IMR-90 (cell line): Measurements from ENCODE around the gene FNDC7. TPM values are rescaled to one million over a fixed set of nuclear protein-coding genes. Genes with fewer than 3 reads are reported as not detected.

Source experiments
- ATAC-seq: fragments of 200-7000 bp; cut with Tn5 transposase; 2 replicates; pipeline ENCODE4 v1.9.1; 2020; ENCODE audit warnings: low read depth, mild to moderate bottlenecking, moderate library complexity
- BruUV-seq: library from RNA; stranded (reverse); fragments of 400-500 nt; replicated peaks from 2 replicates; lab custom pipeline; 2021; lab: Mats Ljungman, UMichigan
- CTCF ChIA-PET: fragments of 300-600 bp; formaldehyde crosslinking; extraction: SDS; loops from one replicate; lab custom pipeline; 2021; ENCODE audit warnings: antibody characterized with exemption; lab: Yijun Ruan, JAX
- POLR2A ChIA-PET: fragments of 300-600 bp; sonication (Branson Sonifier 250); formaldehyde crosslinking; loops from one replicate; lab custom pipeline; 2022; ENCODE audit warnings: antibody characterized with exemption; ENCODE audit not compliant: unreplicated experiment; lab: Charles Lee
- DNase-seq: peaks from one replicate; pipeline ENCODE4 v3.0.0; 2013
- H2AFZ ChIP-seq: replicated peaks from 2 replicates; pipeline ENCODE3; 2013; ENCODE audit warnings: low read length, mild to moderate bottlenecking; ENCODE audit not compliant: poor library complexity
- H2AK5ac ChIP-seq: 2 replicates; pipeline ENCODE4 v1.6.1; 2013; ENCODE audit warnings: low read depth, low read length, inconsistent platforms
- H2AK9ac ChIP-seq: replicated peaks from 2 replicates; pipeline ENCODE3; 2013; ENCODE audit warnings: mild to moderate bottlenecking, low read depth, low read length, moderate library complexity; ENCODE audit not compliant: poor library complexity
- H2BK120ac ChIP-seq: 2 replicates; pipeline ENCODE4 v1.6.1; 2013; ENCODE audit warnings: low read depth, low read length, inconsistent platforms
- H2BK15ac ChIP-seq: 3 replicates; pipeline ENCODE4 v1.6.1; 2013; ENCODE audit warnings: low read depth, low read length, inconsistent platforms
- H2BK20ac ChIP-seq: 2 replicates; pipeline ENCODE4 v1.6.1; 2013; ENCODE audit warnings: low read depth, mild to moderate bottlenecking, inconsistent platforms, low read length, moderate library complexity
- H2BK5ac ChIP-seq: 2 replicates; pipeline ENCODE4 v1.6.1; 2013; ENCODE audit warnings: mild to moderate bottlenecking, low read depth, low read length, inconsistent platforms; ENCODE audit not compliant: poor library complexity, severe bottlenecking
- H3K14ac ChIP-seq: replicated peaks from 2 replicates; pipeline ENCODE4 v1.6.1; 2013; ENCODE audit warnings: low read depth, low read length, inconsistent platforms
- H3K18ac ChIP-seq: 2 replicates; pipeline ENCODE4 v1.6.1; 2013; ENCODE audit warnings: low read depth, low read length, control low read depth
- H3K23ac ChIP-seq: 2 replicates; pipeline ENCODE4 v1.6.1; 2013; ENCODE audit warnings: low read depth, low read length, inconsistent platforms
- H3K27ac ChIP-seq: 2 replicates; pipeline ENCODE4 v1.5.1; 2013; ENCODE audit warnings: mild to moderate bottlenecking, control low read depth, low read length; ENCODE audit not compliant: insufficient read depth
- H3K27me3 ChIP-seq: 2 replicates; pipeline ENCODE4 v1.6.1; 2013; ENCODE audit warnings: low read length; ENCODE audit not compliant: control insufficient read depth, insufficient read depth
- H3K36me3 ChIP-seq: 2 replicates; pipeline ENCODE4 v1.6.1; 2013; ENCODE audit warnings: low read length, mixed read lengths; ENCODE audit not compliant: control insufficient read depth, insufficient read depth
- H3K4ac ChIP-seq: 2 replicates; pipeline ENCODE4 v1.6.1; 2013; ENCODE audit warnings: low read depth, low read length, inconsistent platforms
- H3K4me1 ChIP-seq: 2 replicates; pipeline ENCODE4 v1.6.1; 2013; ENCODE audit warnings: low read length, mixed read lengths; ENCODE audit not compliant: control insufficient read depth, insufficient read depth
- H3K4me2 ChIP-seq: 2 replicates; pipeline ENCODE4 v1.6.1; 2013; ENCODE audit warnings: low read depth, mild to moderate bottlenecking, control low read depth, low read length, moderate library complexity
- H3K4me3 ChIP-seq: 2 replicates; pipeline ENCODE4 v1.5.1; 2013; ENCODE audit warnings: low read depth, mild to moderate bottlenecking, control low read depth, low read length, moderate library complexity; ENCODE audit not compliant: insufficient read depth
- H3K56ac ChIP-seq: 2 replicates; pipeline ENCODE4 v1.6.1; 2013; ENCODE audit warnings: low read length, inconsistent platforms; ENCODE audit not compliant: insufficient read depth; ENCODE audit errors: extremely low read depth
- H3K79me1 ChIP-seq, 2 experiments: 2 replicates each; pipeline ENCODE4 v1.6.1; 2013; ENCODE audit warnings: low read length in 2 of 2, inconsistent platforms in 1 of 2, low read depth in 1 of 2
- H3K9ac ChIP-seq: 2 replicates; pipeline ENCODE4 v1.6.1; 2013; ENCODE audit warnings: low read depth, low read length, control low read depth
- H3K9me1 ChIP-seq: 2 replicates; pipeline ENCODE4 v1.6.1; 2013; ENCODE audit warnings: low read length, inconsistent platforms; ENCODE audit not compliant: insufficient read depth
- H3K9me3 ChIP-seq: 2 replicates; pipeline ENCODE4 v1.6.1; 2013; ENCODE audit warnings: low read length; ENCODE audit not compliant: control insufficient read depth, insufficient read depth
- H4K20me1 ChIP-seq: 2 replicates; pipeline ENCODE4 v1.6.1; 2013; ENCODE audit warnings: low read length, inconsistent platforms; ENCODE audit not compliant: insufficient read depth
- H4K5ac ChIP-seq: 2 replicates; pipeline ENCODE4 v1.6.1; 2013; ENCODE audit warnings: mild to moderate bottlenecking, low read depth, low read length, control low read depth
- H4K8ac ChIP-seq, 2 experiments: 2 replicates each; pipeline ENCODE4 v1.6.1; 2013; ENCODE audit warnings: low read depth in 2 of 2, low read length in 2 of 2, control low read depth in 1 of 2, inconsistent platforms in 1 of 2
- H4K91ac ChIP-seq: 2 replicates; pipeline ENCODE4 v1.6.1; 2013; ENCODE audit warnings: low read depth, low read length, inconsistent platforms; ENCODE audit not compliant: insufficient read depth
- BHLHE40 ChIP-seq: fragments of 150-350 bp; IDR thresholded peaks from 2 replicates; pipeline ENCODE4 v1.6.1; 2016; ENCODE audit warnings: mild to moderate bottlenecking, low read depth, low read length
- CTCF ChIP-seq: conservative IDR thresholded peaks from 2 replicates; pipeline ENCODE4 v1.5.1; 2012; ENCODE audit warnings: mild to moderate bottlenecking, low read depth, low read length, improper control_type of control experiment
- MAZ ChIP-seq: IDR thresholded peaks from 2 replicates; pipeline ENCODE4 v1.6.1; 2012; ENCODE audit warnings: low read depth, mild to moderate bottlenecking, low read length, improper control_type of control experiment, moderate library complexity, borderline replicate concordance
- POLR2A ChIP-seq: IDR thresholded peaks from 2 replicates; pipeline ENCODE4 v1.6.1; 2012; ENCODE audit warnings: mild to moderate bottlenecking, low read depth, low read length
- RAD21 ChIP-seq: IDR thresholded peaks from 2 replicates; pipeline ENCODE4 v1.6.1; 2012; ENCODE audit warnings: low read length, improper control_type of control experiment
- USF2 ChIP-seq: fragments of 150-350 bp; IDR thresholded peaks from 2 replicates; pipeline ENCODE4 v1.6.1; 2017; ENCODE audit warnings: mild to moderate bottlenecking, antibody characterized with exemption, low read length, low read depth
- WGBS, 2 experiments: methylation state at CpG; one replicate each; pipeline versions ENCODE4 v1.1.5 to v1.1.7; 2013; ENCODE audit warnings: missing lambda C conversion rate in 2 of 2; ENCODE audit not compliant: insufficient read length in 1 of 2; ENCODE audit errors: extremely low coverage in 2 of 2; 5-methylcytosine and 5-hydroxymethylcytosine counted together
- dilution Hi-C: fragments of 300-500 bp; cut with HindIII; formaldehyde crosslinking; loops from one replicate; pipeline ENCODE4 v1.14.3; 2018; ENCODE audit warnings: low sequenced_read_pairs; ENCODE audit not compliant: unreplicated experiment
- in situ Hi-C: fragments of 300-500 bp; cut with MboI; formaldehyde crosslinking; loops from 3 replicates; pipeline ENCODE4 v1.14.3; 2019; ENCODE audit warnings: low sequenced_read_pairs, inconsistent platforms, mixed read lengths
- intact Hi-C: fragments of 100-400 bp; cut with micrococcal nuclease; formaldehyde crosslinking; loops from 2 replicates; pipeline ENCODE4 v1.10.0; 2022
- polyA plus RNA-seq, 3 experiments: library from polyadenylated mRNA; depleted of rRNA; stranded (reverse); fragments of >200 nt; gene quantifications; 2 replicates each; pipeline ENCODE4 v1.2.3, GENCODE V29; 2012; ENCODE audit warnings: low replicate concordance in 1 of 3
- total RNA-seq: library from RNA; depleted of rRNA; stranded (reverse); fragments of >200 nt; gene quantifications from 2 replicates; pipeline ENCODE4 v1.2.3, GENCODE V29; 2012

FNDC7 gene
- total and polyA plus RNA-seq, 2 of the 4 experiments (the other 2 are of a cell fraction) = not detected

- Histone ChIP-seq H3K4me2 (peak overlapping the region; percentile 71), H3K14ac (no peak overlapping the region), H3K9ac (no peak overlapping the region), H3K4ac (no peak overlapping the region), H2AK5ac (no peak overlapping the region), H3K4me3 (no peak overlapping the region), H2BK15ac (no peak overlapping the region), H3K9me3 (no peaks in the 10 kb centered on the region), H2BK5ac (peak overlapping the region; percentile 2), H3K9me1 (peaks cover 4% of the 10 kb centered on the region), H3K36me3 (peaks cover 10% of the 10 kb centered on the region), H3K27ac (no peak overlapping the region), H4K91ac (no peak overlapping the region), H3K56ac (no peak overlapping the region), H2BK20ac (0 out of 2 replicates have a peak overlapping the region, but pooled peaks have one; percentile 33), H4K20me1 (no peaks in the 10 kb centered on the region; the same call in 1 of the 2 replicates), H3K4me1 (peaks cover 7% of the 10 kb centered on the region), H2AFZ (no peak overlapping the region), H3K23ac (no peak overlapping the region), H4K8ac (no peak overlapping the region), H3K27me3 (no peaks in the 10 kb centered on the region), H3K79me1 (peaks cover 0 to 6% of the 10 kb centered on the region in 2 experiments; a peak in 2 of 4 replicates), H2BK120ac (no peak overlapping the region; the same call in 1 of the 2 replicates), H3K18ac (no peak overlapping the region), H2AK9ac (no peak overlapping the region), H4K5ac (no peak overlapping the region)
- DNase-seq = peak; percentile 81
- no TSS peak for BruUV-seq
- peak; percentile 87 for ATAC-seq
- dilution Hi-C loops (no loop called here), in situ Hi-C loops (no loop called here), intact Hi-C loops (no loop called here)
- WGBS, 2 experiments = no CpG with 5 or more reads among the region's 2 CpGs
- POLR2A ChIA-PET = interaction anchor here (0.6 to 0.9 kb wide), 2 partner anchors 16 to 113 kb away, joined by 3 to 8 read pairs; no protein-coding TSS in a partner anchor
- CTCF ChIA-PET = interaction anchor here (0.5 to 1.7 kb wide), 5 partner anchors 13 to 87 kb away, joined by 3 to 4 read pairs (median 3); no protein-coding TSS in a partner anchor
- TF ChIP-seq POLR2A (no peak), RAD21 (0 out of 2 replicates have a peak, but pooled peaks have one; percentile 6), BHLHE40 (no peak), MAZ (peak; percentile 35; the same call in 1 of the 2 replicates), CTCF (no peak), USF2 (no peak)
These were observed 8.2 kb upstream of the FNDC7 start for GRCh38 chr1:108704496-108704895.
